SKM-1 treated with dmso at 0.1 percent for 144 hours (cell line): ENCODE data around the gene DLGAP1.
A peak's percentile ranks its signal among the peaks of the same experiment; 100 is the strongest.

ENCODE experiments used
- DNase-seq: peaks from one replicate; lab custom pipeline; 2025; ENCODE audit not compliant: unreplicated experiment; lab: John Stamatoyannopoulos, UW

The DLGAP1 gene

GRCh38 chr18:3449512-3450011 is 1005.5 kb downstream of the DLGAP1 start:
- DNase-seq, result no peak

GRCh38 chr18:3448838-3449511 is 1006.1 kb downstream of the DLGAP1 start:
- DNase-seq, result peak; percentile 94

- DNase-seq, result peak; percentile 95
These were observed 1006.9 kb downstream of the DLGAP1 start for GRCh38 chr18:3447895-3448837.

- no peak for DNase-seq
These were observed 1007.8 kb downstream of the DLGAP1 start for GRCh38 chr18:3447068-3447894.
